Activated B cell treated with CpG ODN at 0.5 μM for 24 hours (primary cell): ENCODE data around the gene LSM7. TPM values are rescaled to one million over a fixed set of nuclear protein-coding genes. Genes with fewer than 3 reads are reported as not detected.
A peak's percentile ranks its signal among the peaks of the same experiment; 100 is the strongest.

Source experiments
- ATAC-seq: fragments of 200-7000 bp; cut with Tn5 transposase; one replicate; pipeline ENCODE4 v1.10.0; 2021; ENCODE audit warnings: low read depth, mild to moderate bottlenecking, moderate library complexity
- CTCF ChIA-PET: fragments of 350-600 bp; sonication (Branson Sonifier 250); formaldehyde crosslinking; loops from one replicate; lab custom pipeline; 2021; ENCODE audit warnings: antibody characterized with exemption; lab: Charles Lee
- POLR2A ChIA-PET: fragments of 350-600 bp; sonication (Branson Sonifier 250); formaldehyde crosslinking; loops from one replicate; lab custom pipeline; 2021; ENCODE audit warnings: antibody characterized with exemption; lab: Charles Lee
- DNase-seq: peaks from one replicate; pipeline ENCODE4 v3.0.0; 2022
- H3K27ac Mint-ChIP-seq: one replicate; pipeline ENCODE4 v1.8.0; 2020; ENCODE audit warnings: mixed read lengths
- H3K27me3 Mint-ChIP-seq: one replicate; pipeline ENCODE4 v1.8.0; 2021; ENCODE audit warnings: mixed read lengths
- H3K36me3 Mint-ChIP-seq: one replicate; pipeline ENCODE4 v1.8.0; 2021; ENCODE audit warnings: low read depth, mixed read lengths
- H3K4me1 Mint-ChIP-seq: one replicate; pipeline ENCODE4 v1.8.0; 2021; ENCODE audit warnings: mixed read lengths
- H3K4me3 Mint-ChIP-seq: one replicate; pipeline ENCODE4 v1.8.0; 2020; ENCODE audit warnings: mild to moderate bottlenecking, mixed read lengths
- H3K9me3 Mint-ChIP-seq: one replicate; pipeline ENCODE4 v1.8.0; 2020; ENCODE audit warnings: mixed read lengths
- intact Hi-C: fragments of 100-400 bp; cut with micrococcal nuclease; formaldehyde crosslinking; loops from one replicate; pipeline ENCODE4 v1.15.1; 2024
- total RNA-seq: library from RNA; stranded (reverse); gene quantifications from 2 replicates; pipeline ENCODE4 v1.2.3, GENCODE V29; 2022
- TF ChIP-seq, protein P1 (sequence below): fragments of 200-600 bp; IDR thresholded peaks from one replicate; pipeline ENCODE4 v1.8.0; 2022; ENCODE audit warnings: antibody characterized with exemption, mild to moderate bottlenecking

Gene LSM7
- total RNA-seq, 1 donor from 2014 or later = 149 TPM

DNA sequence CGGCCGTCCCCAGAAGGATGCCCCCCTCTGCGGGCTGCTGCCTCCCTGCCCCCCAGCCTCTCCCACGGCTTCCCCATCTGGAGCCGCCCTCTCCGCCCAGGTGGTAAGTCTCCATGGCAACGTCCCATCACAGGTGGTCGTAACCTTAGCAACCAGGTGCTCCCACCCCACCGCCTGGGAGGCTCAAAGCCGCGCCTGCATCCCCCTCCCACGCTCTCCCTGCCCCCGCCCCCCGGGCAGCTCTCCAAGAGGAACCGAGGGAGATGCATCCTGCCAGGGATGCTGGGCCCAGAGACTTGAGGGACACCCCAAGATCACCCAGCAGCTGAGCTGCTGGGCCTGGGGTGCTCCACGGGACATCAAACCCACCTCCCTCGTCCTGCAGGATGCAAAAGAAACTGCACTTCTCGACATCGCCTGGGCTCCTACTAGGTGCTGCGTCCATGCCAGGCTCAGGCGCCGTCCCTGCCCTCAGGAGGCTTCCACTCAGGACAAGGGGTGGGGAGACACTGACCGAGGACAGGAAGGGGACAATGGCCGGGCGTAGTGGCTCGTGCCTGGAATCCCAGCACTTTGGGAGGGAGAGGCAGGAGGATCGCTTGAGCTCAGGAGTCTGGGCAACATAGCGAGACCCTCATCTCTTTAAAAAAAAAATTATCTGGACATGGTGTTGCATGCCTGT lies 15.4 kb downstream of the LSM7 start:
- TF ChIP-seq, protein P1, sequence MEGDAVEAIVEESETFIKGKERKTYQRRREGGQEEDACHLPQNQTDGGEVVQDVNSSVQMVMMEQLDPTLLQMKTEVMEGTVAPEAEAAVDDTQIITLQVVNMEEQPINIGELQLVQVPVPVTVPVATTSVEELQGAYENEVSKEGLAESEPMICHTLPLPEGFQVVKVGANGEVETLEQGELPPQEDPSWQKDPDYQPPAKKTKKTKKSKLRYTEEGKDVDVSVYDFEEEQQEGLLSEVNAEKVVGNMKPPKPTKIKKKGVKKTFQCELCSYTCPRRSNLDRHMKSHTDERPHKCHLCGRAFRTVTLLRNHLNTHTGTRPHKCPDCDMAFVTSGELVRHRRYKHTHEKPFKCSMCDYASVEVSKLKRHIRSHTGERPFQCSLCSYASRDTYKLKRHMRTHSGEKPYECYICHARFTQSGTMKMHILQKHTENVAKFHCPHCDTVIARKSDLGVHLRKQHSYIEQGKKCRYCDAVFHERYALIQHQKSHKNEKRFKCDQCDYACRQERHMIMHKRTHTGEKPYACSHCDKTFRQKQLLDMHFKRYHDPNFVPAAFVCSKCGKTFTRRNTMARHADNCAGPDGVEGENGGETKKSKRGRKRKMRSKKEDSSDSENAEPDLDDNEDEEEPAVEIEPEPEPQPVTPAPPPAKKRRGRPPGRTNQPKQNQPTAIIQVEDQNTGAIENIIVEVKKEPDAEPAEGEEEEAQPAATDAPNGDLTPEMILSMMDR = no peak
- H3K36me3 Mint-ChIP-seq = peaks cover 2% of the 10 kb centered on the region
- ChIA-PET CTCF (no interaction called here), POLR2A (interaction anchor here (1.0 kb wide), 1 partner anchor 24 kb away, joined by 4 read pairs; no protein-coding TSS in a partner anchor)
- H3K4me3 Mint-ChIP-seq = no peak overlapping the region
- ATAC-seq (no peak), DNase-seq (no peak)
- peaks cover 42% of the 10 kb centered on the region for H3K4me1 Mint-ChIP-seq
- intact Hi-C loops = loop anchor here (2.0 to 10.0 kb wide), 2 partner anchors 14 to 218 kb away; partner anchors contain the start of genes IZUMO4 and MOB3A
- peaks cover 4% of the 10 kb centered on the region for H3K9me3 Mint-ChIP-seq
- peaks cover 7% of the 10 kb centered on the region for H3K27me3 Mint-ChIP-seq
- no peak overlapping the region for H3K27ac Mint-ChIP-seq

- H3K27me3 Mint-ChIP-seq = peaks cover 10% of the 10 kb centered on the region
- no peak overlapping the region for H3K4me3 Mint-ChIP-seq
- peaks cover 29% of the 10 kb centered on the region for H3K4me1 Mint-ChIP-seq
Observed at GRCh38 chr19:2311093-2311492, 17.3 kb downstream of the LSM7 start.

GRCh38 chr19:2309734-2310362 lies 18.5 kb downstream of the LSM7 start:
- H3K36me3 Mint-ChIP-seq = peaks cover under 1% of the 10 kb centered on the region
- TF ChIP-seq, protein P1 = no peak
- peaks cover 17% of the 10 kb centered on the region for H3K4me1 Mint-ChIP-seq
- ChIA-PET CTCF (no interaction called here), POLR2A (interaction anchor here (0.6 to 1.3 kb wide), 5 partner anchors 12 to 142 kb away, joined by 3 to 4 read pairs (median 3); partner anchors contain the start of genes LSM7 and SPPL2B)
- DNase-seq (no peak), ATAC-seq (no peak)
- no peak overlapping the region for H3K4me3 Mint-ChIP-seq
- H3K27ac Mint-ChIP-seq = no peak overlapping the region
- intact Hi-C loops = loop anchor here (10.0 kb wide), 1 partner anchor 215 kb away; the partner anchor contains the start of genes IZUMO4 and MOB3A
- peaks cover under 1% of the 10 kb centered on the region for H3K9me3 Mint-ChIP-seq
- peaks cover 10% of the 10 kb centered on the region for H3K27me3 Mint-ChIP-seq

More at GRCh38 chr19:2311093-2311492, 17.3 kb downstream of the LSM7 start:
- Mint-ChIP-seq H3K36me3 (peaks cover 2% of the 10 kb centered on the region), H3K9me3 (peaks cover 4% of the 10 kb centered on the region), H3K27ac (no peak overlapping the region)
- DNase-seq (no peak), ATAC-seq (no peak)
- POLR2A ChIA-PET = interaction anchor here (0.6 to 1.5 kb wide), 5 partner anchors 9 to 290 kb away, joined by 3 to 8 read pairs (median 5); no protein-coding TSS in a partner anchor
- intact Hi-C loops = loop anchor here (10.0 kb wide), 1 partner anchor 216 kb away; the partner anchor contains the start of genes IZUMO4 and MOB3A
- CTCF ChIA-PET = no interaction called here
- TF ChIP-seq, protein P1 = no peak

- no peak for DNase-seq
- intact Hi-C loops = no loop called here
- TF ChIP-seq, protein P1 = no peak
- H3K27me3 Mint-ChIP-seq = peaks cover 10% of the 10 kb centered on the region
- peak within 1 kb of the TSS; percentile 59 for H3K4me3 Mint-ChIP-seq
- H3K27ac Mint-ChIP-seq = peak within 1 kb of the TSS; percentile 41
- peaks cover 29% of the 10 kb centered on the region for H3K4me1 Mint-ChIP-seq
- ChIA-PET CTCF (no interaction called here), POLR2A (interaction anchor here (0.7 to 1.2 kb wide), 2 partner anchors 14 to 17 kb away, joined by 3 to 8 read pairs; no protein-coding TSS in a partner anchor)
- peak; percentile 48 for ATAC-seq
- H3K9me3 Mint-ChIP-seq = no peaks in the 10 kb centered on the region
- no peaks in the 10 kb centered on the region for H3K36me3 Mint-ChIP-seq
Observed at GRCh38 chr19:2308114-2308556, 20.3 kb downstream of the LSM7 start, which contains the start of gene LINGO3. LINGO3 (minus strand) TSS chr19:2308154; CDS start chr19:2291776, 16,378 bp downstream.
